GM23338 (cell line): Measurements from ENCODE around the gene JAG2. TPM values are rescaled to one million over a fixed set of nuclear protein-coding genes. Genes with fewer than 3 reads are reported as not detected.

Experiments used
- ATAC-seq: fragments of 200-7000 bp; cut with Tn5 transposase; 3 replicates; pipeline ENCODE4 v1.9.1; 2020
- DNase-seq: peaks from one replicate; pipeline ENCODE4 v3.0.0-alpha.2; 2015; ENCODE audit warnings: low spot score
- H2AFZ ChIP-seq: fragments of 200-600 bp; sonication (generic); 2 replicates; pipeline ENCODE4 v1.8.0; 2016; ENCODE audit warnings: antibody characterized with exemption, mild to moderate bottlenecking, moderate library complexity
- H3F3A ChIP-seq: fragments of 200-600 bp; sonication (generic); replicated peaks from 2 replicates; pipeline ENCODE4 v1.8.0; 2017; ENCODE audit warnings: antibody characterized with exemption, mixed run types, low read depth
- H3K27ac ChIP-seq: fragments of 200-600 bp; sonication (generic); 2 replicates; pipeline ENCODE4 v1.6.1; 2016; ENCODE audit warnings: low read depth
- H3K27me3 ChIP-seq: fragments of 200-600 bp; sonication (generic); 2 replicates; pipeline ENCODE4 v1.8.0; 2016; ENCODE audit warnings: mild to moderate bottlenecking, mixed run types, moderate library complexity; ENCODE audit not compliant: insufficient read depth
- H3K36me3 ChIP-seq: fragments of 200-600 bp; sonication (generic); 2 replicates; pipeline ENCODE4 v1.8.0; 2016; ENCODE audit warnings: mild to moderate bottlenecking; ENCODE audit not compliant: insufficient read depth
- H3K4me1 ChIP-seq: fragments of 200-600 bp; sonication (generic); 2 replicates; pipeline ENCODE4 v1.8.0; 2016; ENCODE audit warnings: mild to moderate bottlenecking, moderate library complexity; ENCODE audit not compliant: insufficient read depth
- H3K4me2 ChIP-seq: fragments of 200-600 bp; sonication (generic); 2 replicates; pipeline ENCODE4 v1.7.1; 2017; ENCODE audit warnings: mixed run types
- H3K4me3 ChIP-seq: fragments of 200-600 bp; sonication (generic); 2 replicates; pipeline ENCODE4 v1.6.1; 2016; ENCODE audit warnings: mixed run types
- H3K79me2 ChIP-seq: fragments of 200-600 bp; sonication (generic); replicated peaks from 2 replicates; pipeline ENCODE4 v1.8.0; 2017; ENCODE audit warnings: mild to moderate bottlenecking; ENCODE audit not compliant: insufficient read depth
- H3K9me2 ChIP-seq: fragments of 200-600 bp; sonication (generic); 2 replicates; pipeline ENCODE4 v1.8.0; 2017; ENCODE audit not compliant: insufficient read depth
- H4K20me1 ChIP-seq: fragments of 200-600 bp; sonication (generic); replicated peaks from 2 replicates; pipeline ENCODE4 v1.8.0; 2017; ENCODE audit warnings: mild to moderate bottlenecking; ENCODE audit not compliant: insufficient read depth
- H3K27ac Mint-ChIP-seq: 2 replicates; pipeline ENCODE4 v1.8.0; 2020; ENCODE audit warnings: inconsistent platforms, mild to moderate bottlenecking, moderate library complexity, mixed read lengths
- H3K27me3 Mint-ChIP-seq: 3 replicates; pipeline ENCODE4 v1.8.0; 2022; ENCODE audit warnings: low read depth, mild to moderate bottlenecking, moderate library complexity, mixed read lengths, inconsistent platforms; ENCODE audit not compliant: insufficient read depth, poor library complexity
- H3K36me3 Mint-ChIP-seq: 3 replicates; pipeline ENCODE4 v1.8.0; 2021; ENCODE audit warnings: low read depth, mild to moderate bottlenecking, inconsistent platforms, moderate library complexity, mixed read lengths
- H3K4me1 Mint-ChIP-seq: 3 replicates; pipeline ENCODE4 v1.8.0; 2020; ENCODE audit warnings: mild to moderate bottlenecking, inconsistent platforms, mixed read lengths
- H3K4me3 Mint-ChIP-seq: 3 replicates; pipeline ENCODE4 v1.8.0; 2021; ENCODE audit warnings: moderate library complexity, mild to moderate bottlenecking, inconsistent platforms, mixed read lengths
- H3K9me3 Mint-ChIP-seq: 3 replicates; pipeline ENCODE4 v1.8.0; 2020; ENCODE audit warnings: moderate library complexity, mild to moderate bottlenecking, inconsistent platforms, mixed read lengths
- CREB1 ChIP-seq: fragments of 250-450 bp; sonication (Bioruptor Pico); IDR thresholded peaks from 2 replicates; pipeline ENCODE4 v1.5.0; 2020; ENCODE audit warnings: low read depth, mild to moderate bottlenecking, moderate library complexity
- CTCF ChIP-seq, 2 experiments: fragments of 200-600 bp in 1 of 2; sonication (generic) in 1 of 2; conservative IDR thresholded peaks; 2 replicates each; pipeline versions ENCODE4 v1.5.1 to v1.6.1; 2016 to 2017; ENCODE audit warnings: antibody characterized with exemption in 2 of 2, low read depth in 2 of 2, mild to moderate bottlenecking in 2 of 2, moderate library complexity in 1 of 2
- ETS1 ChIP-seq: IDR thresholded peaks from 2 replicates; pipeline ENCODE4 v1.6.1; 2016; ENCODE audit warnings: antibody characterized with exemption
- EZH2 ChIP-seq: fragments of 200-600 bp; sonication (generic); IDR thresholded peaks from one replicate; pipeline ENCODE4 v1.8.0; 2017; ENCODE audit warnings: antibody characterized with exemption, mild to moderate bottlenecking, low read depth; ENCODE audit not compliant: unreplicated experiment
- EZH2phosphoT487 ChIP-seq: fragments of 200-600 bp; sonication (generic); IDR thresholded peaks from one replicate; pipeline ENCODE4 v1.8.1; 2018; ENCODE audit warnings: antibody characterized with exemption; ENCODE audit not compliant: unreplicated experiment
- JUNB ChIP-seq: IDR thresholded peaks from one replicate; pipeline ENCODE4 v1.6.1; 2016; ENCODE audit warnings: antibody characterized with exemption; ENCODE audit not compliant: unreplicated experiment
- NANOG ChIP-seq: IDR thresholded peaks from 2 replicates; pipeline ENCODE4 v1.6.1; 2016; ENCODE audit warnings: antibody characterized with exemption, borderline replicate concordance
- POLR2AphosphoS5 ChIP-seq: IDR thresholded peaks from 2 replicates; pipeline ENCODE4 v1.6.1; 2016; ENCODE audit warnings: antibody characterized with exemption, low read depth
- REST ChIP-seq: IDR thresholded peaks from one replicate; pipeline ENCODE4 v1.6.1; 2018; ENCODE audit warnings: antibody characterized with exemption; ENCODE audit not compliant: unreplicated experiment
- STAT1 ChIP-seq: IDR thresholded peaks from one replicate; pipeline ENCODE4 v1.6.1; 2016; ENCODE audit warnings: antibody characterized with exemption; ENCODE audit not compliant: unreplicated experiment
- ZNF114 ChIP-seq: fragments of 250-450 bp; sonication (Bioruptor Pico); IDR thresholded peaks from 2 replicates; pipeline ENCODE4 v1.5.0; 2020; ENCODE audit warnings: mild to moderate bottlenecking, moderate library complexity
- ZNF331 ChIP-seq: fragments of 250-450 bp; sonication (Bioruptor Pico); IDR thresholded peaks from 2 replicates; pipeline ENCODE4 v1.5.0; 2020; ENCODE audit warnings: low read depth, mild to moderate bottlenecking, moderate library complexity
- ZNF462 ChIP-seq: fragments of 250-450 bp; sonication (Bioruptor Pico); IDR thresholded peaks from 2 replicates; pipeline ENCODE4 v1.5.0; 2020; ENCODE audit warnings: mild to moderate bottlenecking, moderate library complexity
- polyA plus RNA-seq: library from polyadenylated mRNA; unstranded; fragments of >200 nt; fragmentation: Nextera tagmentation; extraction: Ambion mirVana; gene quantifications from 2 replicates; pipeline ENCODE4 v1.2.1, GENCODE V29; 2016
- total RNA-seq: library from RNA; depleted of rRNA; stranded (reverse); fragments of >200 nt; shearing (Covaris generic); gene quantifications from 2 replicates; pipeline ENCODE4 v1.2.3, GENCODE V29; 2014

JAG2 gene
- total and polyA plus RNA-seq, 2 experiments from 2014 or later: 1.9 to 10.3 TPM

GRCh38 chr14:105209091-105209490 is 40.5 kb upstream of the JAG2 start:
- Histone ChIP-seq H3F3A (no peaks in the 10 kb centered on the region), H3K79me2 (no peaks in the 10 kb centered on the region), H4K20me1 (no peaks in the 10 kb centered on the region; the same call in 1 of the 2 replicates), H3K27ac (no peak overlapping the region), H3K4me3 (no peak overlapping the region), H3K9me2 (no peaks in the 10 kb centered on the region), H3K36me3 (no peaks in the 10 kb centered on the region), H3K27me3 (no peaks in the 10 kb centered on the region), H2AFZ (no peak overlapping the region), H3K4me1 (no peaks in the 10 kb centered on the region), H3K4me2 (no peak overlapping the region)
- Mint-ChIP-seq H3K4me3 (no peak overlapping the region), H3K27ac (no peak overlapping the region), H3K27me3 (peaks cover 6% of the 10 kb centered on the region), H3K4me1 (no peaks in the 10 kb centered on the region), H3K9me3 (no peaks in the 10 kb centered on the region), H3K36me3 (no peaks in the 10 kb centered on the region)
- no peak for DNase-seq
- TF ChIP-seq EZH2phosphoT487 (no peak), CREB1 (CRISPR knock-in tag) (no peak), REST (no peak), ETS1 (no peak), ZNF114 (CRISPR knock-in tag) (no peak), EZH2 (no peak), NANOG (no peak), POLR2AphosphoS5 (no peak), CTCF (conservative IDR thresholded peaks at IDR 0.05; ENCODE audit: low read depth in 2 of 2) (no peak), JUNB (no peak), STAT1 (no peak), ZNF462 (CRISPR knock-in tag) (no peak), ZNF331 (CRISPR knock-in tag) (no peak)
- ATAC-seq: no peak
